Choroid plexus epithelial cell (primary cell): ENCODE measurements around the gene TRIP12.
"Not testable (repeated sequence)": the region's sequence is repeated elsewhere in the genome, so short reads cannot be mapped to it uniquely, and the experiment has no call there.

Experiments
- DNase-seq: peaks from one replicate; pipeline ENCODE4 v3.0.0-alpha.2; 2010; ENCODE audit warnings: low read depth
- H3K4me3 ChIP-seq: 2 replicates; pipeline ENCODE4 v1.5.1; 2011; ENCODE audit warnings: low read depth, mild to moderate bottlenecking, control low read depth, low read length, moderate library complexity
- TF ChIP-seq, protein P1 (sequence below): conservative IDR thresholded peaks from 2 replicates; pipeline ENCODE4 v1.5.1; 2011; ENCODE audit warnings: low read depth, mild to moderate bottlenecking, control low read depth, inconsistent platforms, low read length, moderate library complexity

TRIP12 gene

DNA sequence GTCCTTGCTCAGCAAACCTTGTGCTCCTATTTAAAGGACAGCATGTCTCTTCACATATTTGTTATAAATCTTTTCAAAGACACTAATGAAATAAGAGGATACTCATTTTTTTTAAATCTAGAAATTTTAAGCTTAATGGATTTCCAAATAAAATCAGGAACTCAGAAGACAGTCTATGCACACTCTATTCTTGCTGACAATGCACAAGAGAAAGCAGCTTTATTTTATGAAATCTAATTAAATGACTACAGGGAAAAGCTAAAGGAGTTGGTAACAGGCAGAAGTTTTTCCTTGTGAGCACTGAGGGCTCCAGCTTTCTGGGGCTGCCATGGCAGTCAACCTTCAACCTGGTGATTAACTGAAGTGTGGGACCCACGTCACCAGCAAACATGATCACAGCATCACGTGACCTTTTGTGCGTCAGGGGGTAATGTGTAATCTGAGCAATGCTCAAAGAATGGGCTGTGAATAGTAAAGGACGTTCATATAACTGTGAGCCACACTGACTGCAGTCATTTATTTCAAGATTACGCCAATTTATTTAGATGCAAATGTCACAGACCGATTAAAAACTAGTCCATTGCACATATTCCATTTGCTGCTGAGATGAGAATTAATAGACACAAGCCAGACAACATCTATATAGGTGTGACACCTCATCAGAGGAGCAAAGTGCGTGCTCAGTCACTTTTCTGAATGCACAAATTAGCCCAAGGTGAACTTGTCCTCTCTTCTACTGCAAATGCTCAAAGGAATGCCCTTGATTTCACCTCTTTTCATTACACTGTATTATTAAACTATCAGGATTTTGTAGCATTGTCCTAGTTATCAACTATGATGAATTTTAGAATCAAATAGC lies 195.9 kb downstream of the TRIP12 start:
- peak; percentile 95 for DNase-seq
- no peak overlapping the region for H3K4me3 ChIP-seq
- TF ChIP-seq, protein P1, sequence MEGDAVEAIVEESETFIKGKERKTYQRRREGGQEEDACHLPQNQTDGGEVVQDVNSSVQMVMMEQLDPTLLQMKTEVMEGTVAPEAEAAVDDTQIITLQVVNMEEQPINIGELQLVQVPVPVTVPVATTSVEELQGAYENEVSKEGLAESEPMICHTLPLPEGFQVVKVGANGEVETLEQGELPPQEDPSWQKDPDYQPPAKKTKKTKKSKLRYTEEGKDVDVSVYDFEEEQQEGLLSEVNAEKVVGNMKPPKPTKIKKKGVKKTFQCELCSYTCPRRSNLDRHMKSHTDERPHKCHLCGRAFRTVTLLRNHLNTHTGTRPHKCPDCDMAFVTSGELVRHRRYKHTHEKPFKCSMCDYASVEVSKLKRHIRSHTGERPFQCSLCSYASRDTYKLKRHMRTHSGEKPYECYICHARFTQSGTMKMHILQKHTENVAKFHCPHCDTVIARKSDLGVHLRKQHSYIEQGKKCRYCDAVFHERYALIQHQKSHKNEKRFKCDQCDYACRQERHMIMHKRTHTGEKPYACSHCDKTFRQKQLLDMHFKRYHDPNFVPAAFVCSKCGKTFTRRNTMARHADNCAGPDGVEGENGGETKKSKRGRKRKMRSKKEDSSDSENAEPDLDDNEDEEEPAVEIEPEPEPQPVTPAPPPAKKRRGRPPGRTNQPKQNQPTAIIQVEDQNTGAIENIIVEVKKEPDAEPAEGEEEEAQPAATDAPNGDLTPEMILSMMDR = no peak

DNA sequence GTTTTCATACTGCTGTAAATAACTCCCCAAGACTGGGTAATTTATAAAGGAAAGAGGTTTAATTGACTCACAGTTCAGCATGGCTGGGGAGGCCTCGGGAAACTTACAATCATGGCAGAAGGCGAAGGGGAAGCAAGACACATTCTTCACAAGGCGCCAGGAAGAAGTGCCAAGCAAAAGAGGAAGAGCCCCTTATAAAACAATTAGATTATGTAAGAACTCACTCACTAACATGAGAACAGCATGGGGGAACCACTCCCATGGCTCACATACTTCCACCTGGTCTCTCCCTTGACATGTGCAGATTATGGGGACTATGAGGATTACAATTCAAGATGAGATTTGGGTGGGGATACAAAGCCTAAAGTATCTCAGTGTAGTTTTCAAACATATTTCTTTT lies 198.6 kb downstream of the TRIP12 start:
- H3K4me3 ChIP-seq, DNase-seq: not testable (repeated sequence)

DNA sequence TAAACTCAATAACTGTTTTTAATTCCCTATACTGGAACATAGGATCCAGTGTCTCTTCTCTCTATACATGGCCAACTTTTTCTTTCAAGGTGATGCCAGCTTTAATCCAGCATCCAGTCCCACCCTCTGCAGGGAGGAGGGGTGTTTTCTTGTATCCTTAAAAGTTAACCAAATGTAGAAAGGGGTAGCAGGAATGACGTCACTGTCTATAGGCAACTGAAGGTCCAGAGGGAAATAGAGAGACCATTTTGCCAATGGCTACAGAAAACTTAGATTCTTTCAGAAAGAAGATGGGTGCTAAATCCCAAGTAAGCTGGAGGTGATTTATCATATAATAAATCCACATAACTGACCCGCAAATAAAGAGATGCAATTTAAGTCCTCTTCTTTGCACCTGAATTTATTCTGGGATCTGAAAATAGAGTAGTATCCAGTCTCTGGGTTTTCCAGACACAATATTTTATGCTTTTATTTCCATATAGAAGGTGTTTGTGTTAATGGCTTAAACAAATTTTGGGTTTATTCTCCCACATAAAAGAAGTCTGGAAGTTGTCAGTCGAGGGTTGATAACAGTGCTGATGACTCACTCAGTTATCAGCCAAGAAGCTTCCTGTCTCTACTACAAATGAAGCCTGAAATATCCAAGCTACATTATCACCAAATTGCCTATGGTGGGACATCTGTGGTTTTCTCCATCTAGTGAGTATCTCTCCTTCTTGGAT lies 201.7 kb downstream of the TRIP12 start:
- DNase-seq = peak; percentile 24
- no peak overlapping the region for H3K4me3 ChIP-seq
- TF ChIP-seq, protein P1 = no peak

DNA sequence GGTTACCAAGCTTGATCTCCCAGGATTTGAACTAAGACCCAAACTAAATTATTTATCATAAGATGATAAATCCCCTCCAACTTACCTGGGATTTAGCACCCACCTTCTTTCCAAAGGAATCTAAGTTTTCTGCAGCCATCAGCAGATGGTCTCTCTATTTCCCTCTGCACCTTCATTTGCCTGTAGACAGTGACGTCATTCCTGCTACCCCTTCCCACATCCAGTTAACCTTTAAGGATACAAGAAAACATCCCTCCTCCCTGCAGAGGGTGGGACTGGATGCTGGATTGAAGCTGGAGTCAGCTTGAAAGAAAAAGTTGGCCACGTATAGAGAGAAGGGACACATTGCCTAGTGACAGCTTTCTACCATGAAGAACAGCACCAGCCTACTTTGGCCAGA lies 203.8 kb downstream of the TRIP12 start:
- TF ChIP-seq, protein P1 = no peak
- H3K4me3 ChIP-seq = no peak overlapping the region
- DNase-seq = no peak

DNA sequence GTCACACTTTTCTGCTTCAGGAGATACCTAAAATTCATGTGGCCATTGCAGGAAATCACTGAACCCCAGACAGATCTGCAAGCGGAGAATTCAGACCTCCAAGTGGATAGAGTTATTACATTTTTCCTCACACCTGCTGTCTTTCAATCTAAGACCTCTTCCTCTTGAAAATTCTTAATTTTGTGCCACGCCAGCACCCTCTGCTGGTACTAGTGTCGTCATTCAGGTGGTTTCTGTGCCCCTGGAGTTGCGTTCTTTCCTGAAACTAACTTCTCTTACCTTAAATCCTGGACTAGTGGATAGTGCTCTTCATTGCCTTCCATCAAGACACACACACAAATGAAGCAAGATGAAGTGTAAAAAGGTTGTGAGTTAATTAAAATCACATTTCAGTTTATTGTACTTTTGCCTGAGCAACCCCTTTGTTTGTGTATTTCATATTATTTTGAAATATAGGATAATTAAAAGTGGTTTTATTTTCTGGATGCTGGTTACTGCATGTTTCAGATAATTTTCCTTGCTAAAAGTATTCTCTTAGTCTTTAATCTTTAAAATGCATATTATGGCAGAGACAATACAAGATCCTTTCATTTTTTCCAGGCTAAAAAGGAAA lies 205.8 kb downstream of the TRIP12 start:
- H3K4me3 ChIP-seq = no peak overlapping the region
- TF ChIP-seq, protein P1 = peak; percentile 67
- DNase-seq = peak; percentile 46

DNA sequence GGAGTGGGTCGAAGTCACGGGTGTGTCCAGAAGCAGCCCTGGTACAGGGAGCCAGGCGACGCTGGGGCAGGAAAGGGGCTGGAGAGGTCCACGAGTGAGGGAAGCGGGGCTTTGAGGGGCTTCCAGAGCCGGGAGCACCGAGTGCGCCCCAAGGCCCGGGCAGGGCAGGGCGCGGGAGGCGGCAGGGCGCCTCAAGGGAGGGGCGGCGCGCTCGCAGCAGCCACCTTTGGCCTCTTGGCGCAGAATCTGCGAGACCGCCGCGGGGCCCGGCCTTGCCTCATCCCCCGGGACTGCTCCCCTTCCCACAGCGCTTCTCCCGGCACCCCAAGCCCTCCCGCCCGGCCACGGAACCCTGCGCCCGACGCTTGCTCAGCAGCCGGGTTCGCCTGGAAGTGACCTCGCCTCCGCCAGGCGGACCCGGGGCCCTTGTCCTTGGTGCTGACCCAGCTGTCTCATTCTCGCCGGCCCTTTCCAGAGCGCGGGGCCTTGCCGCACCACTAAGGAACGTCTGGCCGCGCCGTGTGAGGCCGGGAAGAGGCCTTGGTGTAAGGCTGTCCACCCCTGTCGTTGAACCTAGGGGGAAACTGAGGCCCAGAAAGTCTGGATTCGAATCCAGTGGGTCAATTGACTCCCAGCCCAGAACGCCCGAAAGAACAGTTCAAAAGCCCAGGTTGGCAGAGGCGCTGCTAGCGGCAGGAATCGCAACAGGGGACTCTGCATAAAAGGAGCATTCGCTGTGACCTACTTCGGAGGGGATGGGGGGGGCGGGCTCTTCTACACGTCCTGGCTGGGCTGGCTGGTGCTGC lies 206.9 kb downstream of the TRIP12 start:
- peak; percentile 79 for DNase-seq
- TF ChIP-seq, protein P1 = no peak
- H3K4me3 ChIP-seq = peak overlapping the region; percentile 60
